GM23248 (cell line): ENCODE results near the gene PRPF31. TPM values are rescaled to one million over a fixed set of nuclear protein-coding genes. Genes with fewer than 3 reads are reported as not detected.

Experiments used
- DNase-seq: peaks from one replicate; pipeline ENCODE4 v3.0.0-alpha.2; 2015
- H2AFZ ChIP-seq: fragments of 200-600 bp; sonication (generic); 2 replicates; pipeline ENCODE4 v1.6.1; 2016; ENCODE audit warnings: antibody characterized with exemption
- H3F3A ChIP-seq: fragments of 200-600 bp; sonication (generic); 2 replicates; pipeline ENCODE4 v1.6.1; 2016; ENCODE audit warnings: mild to moderate bottlenecking, antibody characterized with exemption, mixed run types; ENCODE audit not compliant: insufficient read depth
- H3K27ac ChIP-seq: fragments of 200-600 bp; sonication (generic); 2 replicates; pipeline ENCODE4 v1.5.1; 2016; ENCODE audit warnings: mild to moderate bottlenecking
- H3K27me3 ChIP-seq: fragments of 200-600 bp; sonication (generic); replicated peaks from 2 replicates; pipeline ENCODE4 v1.6.1; 2016; ENCODE audit warnings: mild to moderate bottlenecking; ENCODE audit not compliant: insufficient read depth
- H3K36me3 ChIP-seq: fragments of 200-600 bp; sonication (generic); 2 replicates; pipeline ENCODE4 v1.6.1; 2016; ENCODE audit warnings: low read depth, mild to moderate bottlenecking
- H3K4me1 ChIP-seq: fragments of 200-600 bp; sonication (generic); 2 replicates; pipeline ENCODE4 v1.6.1; 2016; ENCODE audit warnings: mild to moderate bottlenecking; ENCODE audit not compliant: insufficient read depth
- H3K4me2 ChIP-seq: fragments of 200-600 bp; sonication (generic); one replicate; pipeline ENCODE4 v1.6.1; 2016; ENCODE audit warnings: mild to moderate bottlenecking; ENCODE audit not compliant: unreplicated experiment
- H3K4me3 ChIP-seq: fragments of 200-600 bp; sonication (generic); 2 replicates; pipeline ENCODE4 v1.5.1; 2016; ENCODE audit warnings: mild to moderate bottlenecking
- H3K79me2 ChIP-seq: fragments of 200-600 bp; sonication (generic); 2 replicates; pipeline ENCODE4 v1.6.1; 2016; ENCODE audit warnings: mild to moderate bottlenecking; ENCODE audit not compliant: insufficient read depth
- H3K9ac ChIP-seq: fragments of 200-600 bp; sonication (generic); 2 replicates; pipeline ENCODE4 v1.6.1; 2016; ENCODE audit warnings: mild to moderate bottlenecking
- H3K9me2 ChIP-seq: fragments of 200-600 bp; sonication (generic); 2 replicates; pipeline ENCODE4 v1.6.1; 2016; ENCODE audit warnings: mixed run types, mild to moderate bottlenecking, moderate library complexity; ENCODE audit not compliant: insufficient read depth
- H3K9me3 ChIP-seq: fragments of 200-600 bp; sonication (generic); one replicate; pipeline ENCODE4 v1.6.1; 2017; ENCODE audit warnings: low read depth
- H4K20me1 ChIP-seq: fragments of 200-600 bp; sonication (generic); 2 replicates; pipeline ENCODE4 v1.6.0; 2016; ENCODE audit not compliant: insufficient read depth
- EZH2 ChIP-seq: fragments of 200-600 bp; sonication (generic); IDR thresholded peaks from 2 replicates; pipeline ENCODE4 v1.6.1; 2018; ENCODE audit warnings: antibody characterized with exemption, mild to moderate bottlenecking; ENCODE audit not compliant: insufficient read depth, poor library complexity, severe bottlenecking
- EZH2phosphoT487 ChIP-seq: fragments of 200-600 bp; sonication (generic); IDR thresholded peaks from 2 replicates; pipeline ENCODE4 v1.6.1; 2018; ENCODE audit warnings: antibody characterized with exemption, moderate library complexity, mild to moderate bottlenecking, low read depth; ENCODE audit not compliant: insufficient read depth
- WGBS, 2 experiments: methylation state at CpG; one replicate each; pipeline ENCODE4 v1.1.6; 2015 to 2017; ENCODE audit warnings: low lambda C conversion rate in 2 of 2, low coverage in 1 of 2; ENCODE audit errors: missing lambda C conversion rate in 2 of 2; 5-methylcytosine and 5-hydroxymethylcytosine counted together
- in situ Hi-C: fragments of 300-500 bp; cut with MboI; formaldehyde crosslinking; loops from 2 replicates; pipeline ENCODE4 v1.15.0; 2020
- polyA plus RNA-seq: library from polyadenylated mRNA; unstranded; fragments of >200 nt; fragmentation: Nextera tagmentation; extraction: Ambion mirVana; gene quantifications from 2 replicates; pipeline ENCODE4 v1.2.1, GENCODE V29; 2016
- total RNA-seq: library from RNA; depleted of rRNA; stranded (reverse); fragments of >200 nt; shearing (Covaris generic); gene quantifications from 2 replicates; pipeline ENCODE4 v1.2.3, GENCODE V29; 2014

Gene PRPF31
- total and polyA plus RNA-seq, 2 experiments from 2014 or later = 38.4 to 78.6 TPM

- H3K79me2 ChIP-seq = peaks cover 27% of the 10 kb centered on the region
- no peak within 1 kb of the TSS for H3K4me3 ChIP-seq
- no peaks in the 10 kb centered on the region for H3K36me3 ChIP-seq
- no peak for TF ChIP-seq EZH2
- no peak for TF ChIP-seq EZH2phosphoT487
- no peaks in the 10 kb centered on the region for H3K27me3 ChIP-seq
- H2AFZ ChIP-seq = no peak within 1 kb of the TSS
- H3K9me2 ChIP-seq = no peaks in the 10 kb centered on the region
- in situ Hi-C loops = no loop called here
- no peak within 1 kb of the TSS for H3K4me2 ChIP-seq
- no peak within 1 kb of the TSS for H3K27ac ChIP-seq
- WGBS, 2 experiments = 20 to 27% methylated on average over 5 of the region's 5 CpGs
- no peaks in the 10 kb centered on the region for H3K9me3 ChIP-seq
- no peaks in the 10 kb centered on the region for H3F3A ChIP-seq
- no peaks in the 10 kb centered on the region for H4K20me1 ChIP-seq
- no peak within 1 kb of the TSS for H3K9ac ChIP-seq
- no peaks in the 10 kb centered on the region for H3K4me1 ChIP-seq
- DNase-seq = no peak
Observed at GRCh38 chr19:54100561-54100960, 15.0 kb upstream of the PRPF31 start, which contains the start of gene OSCAR. OSCAR (minus strand) TSS chr19:54100803; CDS start chr19:54100792, 11 bp downstream.

GRCh38 chr19:54102421-54103169 is 13.0 kb upstream of the PRPF31 start, which contains the start of gene NDUFA3:
NDUFA3 (plus strand) TSS chr19:54102855; CDS start chr19:54102879, 24 bp downstream.
- Histone ChIP-seq H3K36me3 (no peaks in the 10 kb centered on the region; the same call in 1 of the 2 replicates), H3K27me3 (no peaks in the 10 kb centered on the region), H3K9me3 (no peaks in the 10 kb centered on the region), H4K20me1 (no peaks in the 10 kb centered on the region), H3K4me3 (peak within 1 kb of the TSS; percentile 80), H3K9ac (peak within 1 kb of the TSS; percentile 70), H3K79me2 (peaks cover 32% of the 10 kb centered on the region), H3K9me2 (no peaks in the 10 kb centered on the region), H3K4me1 (no peaks in the 10 kb centered on the region), H3F3A (no peaks in the 10 kb centered on the region), H3K4me2 (peak within 1 kb of the TSS; percentile 97), H2AFZ (peak within 1 kb of the TSS; percentile 92), H3K27ac (no peak within 1 kb of the TSS)
- in situ Hi-C loops = no loop called here
- peak; percentile 100 for DNase-seq
- no peak for TF ChIP-seq EZH2phosphoT487
- no peak for TF ChIP-seq EZH2
- 4 to 5% methylated on average over 50 to 54 of the region's 54 CpGs for WGBS, 2 experiments

- H3K4me1 ChIP-seq = no peaks in the 10 kb centered on the region
- in situ Hi-C loops = no loop called here
- no peaks in the 10 kb centered on the region for H3F3A ChIP-seq
- H3K9me2 ChIP-seq = no peaks in the 10 kb centered on the region
- H3K4me2 ChIP-seq = no peak overlapping the region
- H3K79me2 ChIP-seq = peaks cover 33% of the 10 kb centered on the region
- no peak overlapping the region for H3K9ac ChIP-seq
- H2AFZ ChIP-seq = no peak overlapping the region
- H3K36me3 ChIP-seq = peaks cover 4% of the 10 kb centered on the region; the same call in 1 of the 2 replicates
- H3K9me3 ChIP-seq = no peaks in the 10 kb centered on the region
- TF ChIP-seq EZH2 = no peak
- no peak for TF ChIP-seq EZH2phosphoT487
- no peaks in the 10 kb centered on the region for H3K27me3 ChIP-seq
- H3K27ac ChIP-seq = no peak overlapping the region
- WGBS, 2 experiments = 85 to 91% methylated on average over 11 of the region's 11 CpGs
- DNase-seq = no peak
- H4K20me1 ChIP-seq = no peaks in the 10 kb centered on the region
- no peak overlapping the region for H3K4me3 ChIP-seq
Observed at GRCh38 chr19:54104998-54105715, 10.4 kb upstream of the PRPF31 start.

- Histone ChIP-seq H3K9ac (no peak overlapping the region), H3K27me3 (no peaks in the 10 kb centered on the region), H3K79me2 (peaks cover 37% of the 10 kb centered on the region), H3K4me2 (no peak overlapping the region), H3K36me3 (peaks cover 4% of the 10 kb centered on the region; the same call in 1 of the 2 replicates), H2AFZ (no peak overlapping the region), H3F3A (no peaks in the 10 kb centered on the region), H3K4me3 (no peak overlapping the region), H4K20me1 (no peaks in the 10 kb centered on the region), H3K9me3 (no peaks in the 10 kb centered on the region), H3K9me2 (no peaks in the 10 kb centered on the region), H3K27ac (no peak overlapping the region), H3K4me1 (no peaks in the 10 kb centered on the region)
- DNase-seq = no peak
- in situ Hi-C loops = no loop called here
- 92 to 93% methylated on average over 10 of the region's 10 CpGs for WGBS, 2 experiments
- TF ChIP-seq EZH2phosphoT487 (no peak), EZH2 (no peak)
Observed at GRCh38 chr19:54105796-54106195, 9.8 kb upstream of the PRPF31 start.
